ENCODE data around the gene NRXN3.

GRCh38 chr14:78243187-78243586 is 73.0 kb downstream of the NRXN3 start:
- no peak for TF ChIP-seq CTCF (conservative IDR thresholded peaks at IDR 0.05)
- no peak for TF ChIP-seq EZH2 (IDR thresholded peaks at IDR 0.05; ENCODE audit: low read depth)

Measured in PC-9 (cell line).